ENCODE measurements around the gene ATXN7.
A peak's percentile ranks its signal among the peaks of the same experiment; 100 is the strongest.

The ATXN7 gene

GRCh38 chr3:63909431-63909830 lies 45.8 kb downstream of the ATXN7 start:
- no peak for DNase-seq

- DNase-seq, result no peak
Observed at GRCh38 chr3:63910001-63910400, 46.3 kb downstream of the ATXN7 start.

- no peak for DNase-seq
Observed at GRCh38 chr3:63910891-63911290, 47.2 kb downstream of the ATXN7 start.

- no peak for DNase-seq
Observed at GRCh38 chr3:63911509-63911872, 47.8 kb downstream of the ATXN7 start.

GRCh38 chr3:63911873-63912767 lies 48.5 kb downstream of the ATXN7 start, which contains the start of gene SCAANT1:
TSS of gene SCAANT1 (minus strand) at chr3:63912383.
- DNase-seq, result peak; percentile 78

GRCh38 chr3:63912768-63913588 lies 49.3 kb downstream of the ATXN7 start:
- peak; percentile 31 for DNase-seq

GRCh38 chr3:63914312-63914711 lies 50.6 kb downstream of the ATXN7 start:
- DNase-seq, result no peak

- no peak for DNase-seq
Observed at GRCh38 chr3:63918321-63918720, 54.7 kb downstream of the ATXN7 start.

- no peak for DNase-seq
Observed at GRCh38 chr3:63920001-63920400, 56.3 kb downstream of the ATXN7 start.

- DNase-seq, result no peak
Observed at GRCh38 chr3:63921741-63922482, 58.2 kb downstream of the ATXN7 start.

- DNase-seq, result no peak
Observed at GRCh38 chr3:63922491-63923199, 59.0 kb downstream of the ATXN7 start.

- DNase-seq, result no peak
Observed at GRCh38 chr3:63926309-63926708, 62.6 kb downstream of the ATXN7 start.

- no peak for DNase-seq
Observed at GRCh38 chr3:63927422-63928280, 64.0 kb downstream of the ATXN7 start.

- DNase-seq, result no peak
Observed at GRCh38 chr3:63931290-63931689, 67.6 kb downstream of the ATXN7 start.

GRCh38 chr3:63932509-63933212 lies 69.0 kb downstream of the ATXN7 start:
- DNase-seq, result no peak

GRCh38 chr3:63933459-63933858 lies 69.8 kb downstream of the ATXN7 start:
- no peak for DNase-seq

- DNase-seq, result no peak
Observed at GRCh38 chr3:63934041-63934866, 70.6 kb downstream of the ATXN7 start.

GRCh38 chr3:63936925-63937324 lies 73.3 kb downstream of the ATXN7 start:
- DNase-seq, result no peak

- no peak for DNase-seq
Observed at GRCh38 chr3:63937661-63938651, 74.3 kb downstream of the ATXN7 start.

Data from activated CD4-positive, alpha-beta T cell treated with anti-CD3 and anti-CD28 coated beads for 1 hour (primary cell).